HG02610 (cell line): ENCODE results near the gene DBNDD1.
"Not testable (repeated sequence)": the region's sequence is repeated elsewhere in the genome, so short reads cannot be mapped to it uniquely, and the experiment has no call there.

Experiments
- ATAC-seq: cut with Tn5 transposase; IDR thresholded peaks from one replicate; pipeline ENCODE4 v1.9.1; 2021; ENCODE audit warnings: mild to moderate bottlenecking, moderate library complexity; ENCODE audit not compliant: unreplicated experiment

Gene DBNDD1

GRCh38 chr16:90012991-90013745, 6.1 kb downstream of the DBNDD1 start:
- no peak for ATAC-seq

- no peak for ATAC-seq
These were observed 7.3 kb downstream of the DBNDD1 start for GRCh38 chr16:90011908-90012501.

GRCh38 chr16:90011508-90011819, 7.8 kb downstream of the DBNDD1 start:
- no peak for ATAC-seq

- no peak for ATAC-seq
These were observed 8.4 kb downstream of the DBNDD1 start for GRCh38 chr16:90010676-90011507.

GRCh38 chr16:90009172-90009899, 9.9 kb downstream of the DBNDD1 start:
- peak; percentile 17 for ATAC-seq

GRCh38 chr16:90008708-90009145, 10.5 kb downstream of the DBNDD1 start:
- peak; percentile 67 for ATAC-seq

- not testable (repeated sequence) for ATAC-seq
These were observed 11.5 kb downstream of the DBNDD1 start for GRCh38 chr16:90007635-90008234.

- ATAC-seq: no peak
These were observed 12.2 kb downstream of the DBNDD1 start for GRCh38 chr16:90007015-90007414.

- no peak for ATAC-seq
These were observed 13.1 kb downstream of the DBNDD1 start for GRCh38 chr16:90005956-90006663.

GRCh38 chr16:90004577-90004976, 14.7 kb downstream of the DBNDD1 start:
- no peak for ATAC-seq

GRCh38 chr16:90002759-90003158, 16.5 kb downstream of the DBNDD1 start:
- no peak for ATAC-seq

- ATAC-seq: no peak
These were observed 17.3 kb downstream of the DBNDD1 start for GRCh38 chr16:90001761-90002503.

- no peak for ATAC-seq
These were observed 18.4 kb downstream of the DBNDD1 start for GRCh38 chr16:90000733-90001427.

GRCh38 chr16:89999831-90000574, 19.3 kb downstream of the DBNDD1 start:
- no peak for ATAC-seq

- no peak for ATAC-seq
These were observed 23.1 kb downstream of the DBNDD1 start for GRCh38 chr16:89996178-89996489.

GRCh38 chr16:89995475-89996177, 23.6 kb downstream of the DBNDD1 start:
- ATAC-seq: not testable (repeated sequence)

- ATAC-seq: not testable (repeated sequence)
These were observed 24.4 kb downstream of the DBNDD1 start for GRCh38 chr16:89994721-89995474.
